Inflammatory macrophage (primary cell): Measurements from ENCODE around the gene PNRC2.
"Not testable (repeated sequence)": the region's sequence is repeated elsewhere in the genome, so short reads cannot be mapped to it uniquely, and the experiment has no call there.

Experiments used
- DNase-seq, 2 donors: peaks; one replicate each; pipeline ENCODE4 v3.0.0-alpha.2; 2020 to 2022

Gene PNRC2

DNA sequence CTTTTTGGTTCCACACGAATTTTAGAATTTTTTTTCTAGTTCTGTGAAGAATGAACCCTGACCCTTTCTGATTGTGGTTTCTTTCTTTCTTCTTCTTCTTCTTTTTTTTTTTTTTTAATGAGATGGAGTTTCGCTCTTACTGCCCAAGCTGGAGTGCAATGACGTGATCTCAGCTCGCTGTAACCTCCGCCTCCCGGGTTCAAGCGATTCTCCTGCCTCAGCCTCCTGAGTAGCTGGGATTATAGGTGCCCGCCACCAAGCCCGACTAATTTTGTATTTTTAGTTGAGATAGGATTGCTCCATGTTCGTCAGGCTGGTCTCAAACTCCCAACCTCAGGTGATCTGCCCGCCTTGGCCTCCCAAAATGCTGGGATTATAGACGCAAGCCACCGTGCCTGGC is 32.4 kb downstream of the PNRC2 start:
- not testable (repeated sequence) for DNase-seq

DNA sequence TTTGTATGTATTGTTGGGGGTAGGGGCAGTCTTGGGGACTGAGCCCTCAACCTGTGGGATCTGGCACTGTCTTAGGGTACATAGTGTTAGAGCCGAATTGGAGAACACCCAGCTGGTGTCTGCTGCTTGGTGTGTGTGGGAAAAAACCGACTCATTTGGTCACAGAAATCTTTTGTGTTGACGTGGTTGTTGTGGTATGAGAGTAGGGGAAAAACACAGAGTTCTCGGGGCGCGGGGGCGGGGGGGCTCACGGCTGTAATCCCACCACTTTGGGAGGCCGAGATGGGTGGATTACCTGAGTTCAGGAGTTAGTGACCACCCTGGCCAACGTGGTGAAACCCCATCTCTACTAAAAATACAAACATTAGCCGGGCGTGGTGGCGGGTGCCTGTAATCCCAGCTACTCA is 35.8 kb downstream of the PNRC2 start:
- DNase-seq: no peak

DNA sequence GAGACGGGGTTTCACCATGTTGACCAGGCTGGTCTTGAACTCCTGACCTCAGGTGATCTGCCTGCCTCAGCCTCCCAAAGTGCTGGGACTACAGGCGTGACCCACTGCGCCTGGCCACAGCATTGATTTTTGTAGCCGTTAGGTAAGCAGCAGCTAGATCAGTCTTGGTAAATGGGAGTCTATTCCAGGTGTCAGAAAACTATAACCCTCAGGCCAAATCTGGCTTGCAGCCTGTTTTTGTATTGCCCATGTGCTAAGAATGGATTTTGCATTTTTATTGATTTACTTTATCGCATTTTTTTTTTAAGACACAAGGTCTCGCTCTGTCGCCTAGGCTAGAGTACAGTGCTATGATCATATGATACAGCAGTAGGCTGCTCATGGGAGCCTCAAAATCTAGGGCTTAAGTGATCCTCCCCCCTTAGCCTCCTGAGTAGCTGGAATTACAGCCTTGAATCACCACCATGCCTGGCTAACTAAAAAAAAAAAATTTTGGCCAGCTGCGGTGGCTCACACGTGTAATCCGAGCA is 37.1 kb downstream of the PNRC2 start:
- no peak for DNase-seq

DNA sequence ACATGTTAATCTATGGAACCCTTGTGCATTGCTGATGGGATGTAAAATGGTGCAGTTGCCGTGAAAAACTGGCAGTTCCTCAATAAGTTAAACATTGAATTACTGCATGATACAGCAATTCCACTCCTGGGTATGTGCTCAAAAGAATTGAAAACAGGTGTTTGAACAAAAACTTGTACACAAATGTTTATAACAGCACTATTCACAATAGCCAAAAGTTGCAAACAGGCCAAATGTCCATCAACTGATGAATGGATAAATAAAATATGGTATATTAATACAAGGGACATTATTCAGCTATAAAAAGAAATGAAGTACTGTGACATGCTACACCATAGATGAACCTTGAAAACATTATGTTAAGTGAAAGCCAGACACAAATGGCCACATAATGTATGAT is 38.2 kb downstream of the PNRC2 start:
- DNase-seq: no peak

DNA sequence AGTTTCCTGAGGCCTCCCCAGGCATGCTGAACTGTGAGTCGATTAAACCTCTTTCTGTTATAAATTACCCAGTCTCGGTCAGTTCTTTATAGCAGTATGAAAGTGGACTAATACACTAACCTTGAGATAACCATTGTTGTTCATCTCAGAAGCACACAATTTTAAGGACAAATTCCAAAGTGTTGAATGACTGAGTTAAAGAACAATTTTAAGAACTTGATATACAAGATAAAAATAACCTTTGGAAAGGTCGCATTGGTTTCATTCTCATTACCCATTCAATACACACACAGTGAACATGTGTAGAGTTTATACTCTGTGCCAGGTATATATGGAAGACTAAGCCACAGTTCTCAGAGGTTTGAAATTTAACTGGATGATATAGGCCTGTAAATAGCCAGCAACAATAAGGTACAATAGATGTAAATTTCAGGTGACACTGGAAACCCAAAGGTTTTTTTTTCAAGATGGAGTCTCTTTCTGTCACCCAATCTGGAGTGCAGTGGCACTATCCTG is 39.6 kb downstream of the PNRC2 start:
- no peak for DNase-seq

DNA sequence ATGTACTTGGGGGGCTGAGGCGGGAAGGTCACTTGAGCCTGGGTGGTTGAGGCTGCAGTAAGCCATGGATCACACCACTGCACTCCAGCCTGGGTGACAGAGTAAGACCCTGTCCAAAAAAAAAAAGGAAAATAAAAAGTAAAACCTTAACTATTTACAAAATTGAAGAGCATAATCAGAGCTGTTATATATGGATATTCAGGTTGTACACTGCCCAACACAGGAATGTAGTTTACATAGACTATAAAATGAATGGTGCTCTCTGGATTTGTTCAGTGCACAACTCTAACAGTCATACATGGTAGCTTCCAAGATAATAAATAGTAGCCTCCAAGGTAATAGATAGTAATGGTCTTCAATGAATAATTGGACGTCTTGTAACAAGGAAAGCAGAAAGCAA is 43.1 kb downstream of the PNRC2 start:
- no peak for DNase-seq

DNA sequence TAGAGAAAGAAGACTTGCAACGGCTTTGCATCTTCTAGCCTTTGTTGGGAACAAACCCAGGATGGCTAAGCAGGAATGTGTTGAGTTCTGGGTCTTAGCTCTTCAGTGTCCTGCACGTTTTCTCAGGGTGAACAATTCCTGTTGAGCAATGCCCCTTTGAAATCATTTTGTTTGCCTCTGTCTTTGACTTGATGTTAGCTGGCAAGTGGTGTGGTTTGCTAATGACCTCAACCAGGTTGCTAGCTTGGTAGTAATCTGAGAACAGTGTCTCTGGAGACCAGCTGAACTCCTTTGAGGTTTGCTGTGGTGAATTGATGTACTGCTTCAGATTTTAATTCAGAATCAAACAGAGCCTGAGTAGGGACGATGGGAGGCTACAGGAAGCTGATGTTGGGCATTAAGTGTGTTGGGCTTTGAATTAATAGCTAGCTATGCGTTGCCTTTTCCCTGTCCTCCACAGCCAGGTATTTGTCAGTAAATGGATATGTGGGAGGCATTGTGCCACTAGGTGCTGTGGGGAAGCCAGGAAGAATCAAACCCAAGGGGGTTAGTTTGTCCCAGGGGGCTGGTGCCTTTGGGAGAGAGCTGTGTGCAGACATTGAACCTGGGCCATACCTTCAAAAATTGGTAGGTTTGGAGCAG is 43.8 kb downstream of the PNRC2 start:
- no peak for DNase-seq

DNA sequence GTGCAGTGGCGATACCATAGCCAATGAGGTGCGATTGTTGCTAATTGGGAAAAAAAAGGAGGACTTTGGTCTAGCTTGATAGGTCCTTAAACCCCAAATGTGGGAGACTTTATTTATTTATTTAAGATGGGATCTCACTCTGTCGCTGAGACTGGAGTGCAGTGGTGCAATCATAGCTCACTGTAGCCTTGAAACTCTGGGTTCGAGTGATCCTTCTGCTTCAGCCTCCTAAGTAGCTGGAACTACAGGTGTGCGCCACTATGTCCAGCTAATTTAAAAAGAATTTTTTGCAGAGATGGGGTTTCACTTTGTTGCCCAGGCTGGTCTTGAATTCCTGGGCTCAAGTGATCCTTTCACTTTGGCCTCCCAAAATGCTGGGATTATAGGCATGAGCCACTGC is 44.5 kb downstream of the PNRC2 start:
- DNase-seq: no peak

DNA sequence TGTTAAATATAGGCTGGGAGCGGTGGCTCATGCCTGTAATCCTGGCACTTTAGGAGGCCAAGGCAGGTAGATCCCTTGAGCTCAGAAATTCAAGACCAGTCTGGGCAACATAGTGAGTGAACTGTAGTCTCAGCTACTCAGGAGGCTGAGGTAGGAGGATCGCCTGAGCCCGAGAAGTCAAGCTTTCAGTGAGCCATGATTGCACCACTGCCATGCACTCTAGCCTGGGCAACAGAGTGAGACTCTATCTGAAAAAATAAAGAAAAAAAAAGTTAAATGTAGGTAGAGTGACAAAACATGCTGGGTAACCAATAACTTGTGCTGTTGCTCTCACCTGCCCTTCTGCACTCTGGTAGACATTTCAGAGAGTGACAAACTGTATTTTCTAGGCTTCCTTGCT is 45.5 kb downstream of the PNRC2 start:
- DNase-seq: no peak

DNA sequence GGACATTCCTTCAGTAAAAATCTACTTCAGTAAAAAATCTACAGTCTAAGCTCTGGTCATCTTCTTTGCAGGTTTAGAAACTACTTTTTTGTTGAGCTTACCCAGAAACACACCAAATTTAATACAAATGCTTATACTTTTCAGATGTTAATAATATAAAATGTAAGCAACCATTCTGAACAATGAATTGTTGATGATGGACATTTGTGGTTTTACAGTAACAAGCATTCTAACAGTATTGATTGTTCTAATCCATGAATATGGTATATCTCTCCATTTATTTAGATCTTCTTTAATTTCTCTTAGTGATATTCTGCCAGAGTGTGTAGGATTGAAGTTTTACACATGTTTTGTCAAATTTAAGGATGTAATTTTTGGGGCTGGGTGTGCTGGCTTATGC is 47.5 kb downstream of the PNRC2 start:
- no peak for DNase-seq

DNA sequence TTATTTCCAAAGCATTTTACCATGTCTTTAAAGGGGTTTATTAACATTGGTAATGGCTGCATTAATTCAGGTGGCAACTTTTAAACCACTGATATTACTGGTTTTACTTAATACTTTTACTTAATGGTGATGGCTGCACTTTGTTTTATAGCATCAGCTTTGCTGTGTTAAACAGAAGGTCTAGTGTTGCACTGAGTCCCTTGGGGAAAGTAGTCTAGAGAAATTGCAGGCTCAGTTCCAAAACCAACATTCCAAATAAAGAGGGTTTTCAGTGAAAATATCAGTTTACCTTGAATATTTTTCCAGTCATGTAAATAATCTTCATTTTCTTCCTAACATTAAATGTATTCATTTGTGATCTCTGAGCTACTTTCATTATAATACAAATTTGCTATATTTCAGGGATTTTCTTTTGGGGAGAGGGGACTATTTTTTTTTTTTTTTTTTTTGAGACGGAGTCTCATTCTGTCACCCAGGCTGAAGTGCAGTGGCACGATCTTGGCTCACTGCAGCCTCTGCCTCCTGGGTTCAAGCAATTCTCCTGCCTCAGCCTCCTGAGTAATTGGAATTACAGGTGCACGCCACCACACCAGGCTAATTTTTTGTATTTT is 49.1 kb downstream of the PNRC2 start:
- not testable (repeated sequence) for DNase-seq

DNA sequence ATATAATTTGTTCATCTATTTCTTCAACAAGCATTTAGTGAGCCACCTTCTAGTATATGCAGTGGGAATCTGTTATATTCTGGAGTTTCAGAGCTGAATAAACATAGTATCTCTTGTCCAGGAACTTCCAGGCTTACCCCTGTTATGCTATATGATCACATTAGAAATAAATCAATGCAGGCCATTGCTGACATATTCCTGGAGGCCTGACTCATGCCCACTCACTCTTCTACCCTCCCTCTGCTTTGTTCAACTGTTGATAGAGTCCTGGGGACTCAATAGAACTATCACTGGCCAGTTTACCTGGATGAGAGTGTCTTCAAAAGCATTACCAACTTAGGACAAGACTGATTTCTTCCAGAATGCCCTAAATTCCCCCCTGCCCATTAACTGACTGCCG is 49.8 kb downstream of the PNRC2 start:
- no peak for DNase-seq

DNA sequence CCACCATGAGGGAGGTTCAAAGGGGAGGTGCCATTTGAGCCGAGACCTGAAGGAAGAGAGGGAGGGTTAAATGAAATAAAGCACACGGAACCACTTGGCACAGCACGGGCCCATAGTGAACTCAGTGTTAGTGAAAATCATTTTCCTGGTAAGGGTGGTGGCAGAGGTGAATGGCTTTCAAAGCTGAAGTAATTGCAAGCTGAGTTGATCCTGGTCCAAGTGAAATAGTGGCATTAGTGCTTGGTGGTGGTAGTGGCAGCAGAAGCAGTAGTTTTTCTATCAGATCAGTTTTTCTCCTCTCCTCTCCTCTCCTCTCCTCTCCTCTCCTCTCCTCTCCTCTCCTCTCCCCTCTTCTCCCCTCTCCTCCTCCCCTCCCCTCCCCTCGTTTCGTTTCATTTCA is 51.0 kb downstream of the PNRC2 start:
- DNase-seq: no peak

DNA sequence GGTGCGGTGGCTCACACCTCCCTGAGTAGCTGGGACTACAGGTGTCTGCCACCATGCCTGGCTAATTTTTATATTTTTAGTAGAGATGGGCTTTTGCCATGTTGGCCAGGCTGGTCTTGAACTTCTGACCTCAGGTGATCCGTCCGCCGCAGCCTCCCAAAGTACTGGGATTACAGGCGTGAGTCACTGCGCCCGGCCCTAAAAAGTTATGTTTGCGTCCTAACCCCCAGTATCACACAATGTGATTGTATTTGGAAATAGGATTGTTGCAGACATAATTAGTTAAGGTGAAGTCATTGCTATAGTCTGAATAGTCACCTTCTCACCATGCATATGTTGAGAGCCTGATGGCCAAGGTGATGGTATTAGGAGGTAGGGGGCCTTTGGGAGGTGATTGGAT is 53.2 kb downstream of the PNRC2 start:
- DNase-seq: not testable (repeated sequence)
